ENCODE measurements around the gene APOL3. TPM values are rescaled to one million over a fixed set of nuclear protein-coding genes. Genes with fewer than 3 reads are reported as not detected.
A peak's percentile ranks its signal among the peaks of the same experiment; 100 is the strongest.

The APOL3 gene
- total RNA-seq, 1 donor from 2014 or later: 58.2 TPM

DNA sequence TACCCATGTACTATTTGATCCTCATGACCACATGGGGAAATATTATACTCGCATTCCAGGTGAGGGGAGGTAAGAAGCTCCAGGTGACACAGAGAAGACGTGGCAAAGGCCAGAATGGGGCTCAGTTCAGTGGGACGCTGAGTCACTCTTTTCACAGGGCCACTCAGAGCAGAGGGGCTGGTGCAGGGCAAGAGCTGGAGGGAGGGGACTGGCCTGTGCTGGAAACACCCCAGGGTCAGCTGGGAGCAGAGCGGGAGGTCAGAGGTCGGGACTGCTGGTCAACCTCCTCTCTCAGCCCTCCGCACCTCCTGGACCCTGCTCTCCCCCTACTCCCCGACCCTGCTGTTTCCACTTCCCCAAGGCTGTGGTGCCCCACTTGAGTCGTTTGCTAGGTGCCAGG lies 12.1 kb downstream of the APOL3 start:
- Histone ChIP-seq H3K4me3 (no peak overlapping the region), H3K9me3 (no peaks in the 10 kb centered on the region), H3K27me3 (no peaks in the 10 kb centered on the region), H3K36me3 (peaks cover 20% of the 10 kb centered on the region), H3K27ac (no peak overlapping the region), H3K4me1 (peaks cover 42% of the 10 kb centered on the region)
- TF ChIP-seq, protein P1, sequence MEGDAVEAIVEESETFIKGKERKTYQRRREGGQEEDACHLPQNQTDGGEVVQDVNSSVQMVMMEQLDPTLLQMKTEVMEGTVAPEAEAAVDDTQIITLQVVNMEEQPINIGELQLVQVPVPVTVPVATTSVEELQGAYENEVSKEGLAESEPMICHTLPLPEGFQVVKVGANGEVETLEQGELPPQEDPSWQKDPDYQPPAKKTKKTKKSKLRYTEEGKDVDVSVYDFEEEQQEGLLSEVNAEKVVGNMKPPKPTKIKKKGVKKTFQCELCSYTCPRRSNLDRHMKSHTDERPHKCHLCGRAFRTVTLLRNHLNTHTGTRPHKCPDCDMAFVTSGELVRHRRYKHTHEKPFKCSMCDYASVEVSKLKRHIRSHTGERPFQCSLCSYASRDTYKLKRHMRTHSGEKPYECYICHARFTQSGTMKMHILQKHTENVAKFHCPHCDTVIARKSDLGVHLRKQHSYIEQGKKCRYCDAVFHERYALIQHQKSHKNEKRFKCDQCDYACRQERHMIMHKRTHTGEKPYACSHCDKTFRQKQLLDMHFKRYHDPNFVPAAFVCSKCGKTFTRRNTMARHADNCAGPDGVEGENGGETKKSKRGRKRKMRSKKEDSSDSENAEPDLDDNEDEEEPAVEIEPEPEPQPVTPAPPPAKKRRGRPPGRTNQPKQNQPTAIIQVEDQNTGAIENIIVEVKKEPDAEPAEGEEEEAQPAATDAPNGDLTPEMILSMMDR (IDR thresholded peaks at IDR 0.05): no peak
- ATAC-seq (no peak), DNase-seq (no peak)
- intact Hi-C loops (cut with DNase I): no loop called here

DNA sequence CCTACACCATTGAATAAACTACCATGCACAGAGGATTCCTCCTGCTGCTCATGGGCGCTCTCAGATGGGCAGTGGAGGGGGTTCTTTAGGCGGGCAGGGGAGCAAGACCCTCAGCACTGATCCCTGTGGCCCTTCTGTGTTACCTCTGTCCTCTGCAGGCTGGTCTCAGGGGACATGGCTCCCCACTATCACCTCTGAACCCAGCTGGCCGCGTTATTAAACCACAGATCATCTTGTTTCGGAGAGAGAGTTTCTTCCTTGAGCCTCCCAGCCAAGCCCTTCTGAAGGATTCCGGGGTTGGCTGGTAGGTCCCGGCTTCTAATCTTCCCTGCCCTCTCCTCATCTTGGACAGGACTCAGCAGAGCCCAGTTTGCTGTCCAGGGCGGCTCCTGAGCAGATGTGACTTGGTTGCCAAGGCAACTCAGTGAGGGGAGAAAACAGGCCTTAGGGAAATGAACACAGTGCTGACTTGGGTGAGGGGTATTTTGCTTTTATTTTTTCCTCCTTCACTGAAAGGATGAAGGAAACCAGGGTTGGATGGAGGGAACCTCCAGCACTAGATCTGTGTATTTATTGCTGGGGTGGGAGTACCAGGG lies 13.3 kb downstream of the APOL3 start:
- peaks cover 31% of the 10 kb centered on the region for H3K36me3 ChIP-seq
- intact Hi-C loops (cut with DNase I): no loop called here
- TF ChIP-seq, protein P1 (IDR thresholded peaks at IDR 0.05): no peak
- H3K27ac ChIP-seq: no peak overlapping the region
- H3K4me1 ChIP-seq: peaks cover 32% of the 10 kb centered on the region
- H3K4me3 ChIP-seq: no peak overlapping the region
- ATAC-seq (no peak), DNase-seq (no peak)
- no peaks in the 10 kb centered on the region for H3K9me3 ChIP-seq
- H3K27me3 ChIP-seq: no peaks in the 10 kb centered on the region

DNA sequence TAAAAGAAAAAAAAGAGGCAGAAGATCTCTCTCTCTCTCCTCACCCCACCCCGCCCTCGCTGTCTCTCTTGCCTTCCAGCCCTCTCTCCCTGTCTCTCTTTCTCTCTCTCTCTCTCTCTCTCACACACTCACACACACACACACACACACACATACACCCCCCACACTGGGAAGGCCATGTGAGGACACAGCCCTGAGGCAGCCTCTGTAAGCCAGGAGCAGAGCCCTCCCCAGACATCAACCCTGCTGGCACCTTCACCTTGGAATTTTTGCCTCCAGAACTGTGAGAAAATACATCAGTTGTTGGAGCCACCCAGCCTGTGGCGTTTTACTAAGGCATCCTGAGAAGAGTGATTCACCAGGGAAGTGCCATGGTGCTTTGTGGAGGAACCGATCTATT lies 14.7 kb downstream of the APOL3 start:
- ATAC-seq: no peak
- Histone ChIP-seq H3K27me3 (no peaks in the 10 kb centered on the region), H3K4me3 (no peak overlapping the region), H3K9me3 (no peaks in the 10 kb centered on the region), H3K27ac (no peak overlapping the region), H3K36me3 (peaks cover 44% of the 10 kb centered on the region), H3K4me1 (peaks cover 19% of the 10 kb centered on the region)
- intact Hi-C loops (cut with DNase I): no loop called here
- no peak for DNase-seq
- TF ChIP-seq, protein P1 (IDR thresholded peaks at IDR 0.05): no peak

DNA sequence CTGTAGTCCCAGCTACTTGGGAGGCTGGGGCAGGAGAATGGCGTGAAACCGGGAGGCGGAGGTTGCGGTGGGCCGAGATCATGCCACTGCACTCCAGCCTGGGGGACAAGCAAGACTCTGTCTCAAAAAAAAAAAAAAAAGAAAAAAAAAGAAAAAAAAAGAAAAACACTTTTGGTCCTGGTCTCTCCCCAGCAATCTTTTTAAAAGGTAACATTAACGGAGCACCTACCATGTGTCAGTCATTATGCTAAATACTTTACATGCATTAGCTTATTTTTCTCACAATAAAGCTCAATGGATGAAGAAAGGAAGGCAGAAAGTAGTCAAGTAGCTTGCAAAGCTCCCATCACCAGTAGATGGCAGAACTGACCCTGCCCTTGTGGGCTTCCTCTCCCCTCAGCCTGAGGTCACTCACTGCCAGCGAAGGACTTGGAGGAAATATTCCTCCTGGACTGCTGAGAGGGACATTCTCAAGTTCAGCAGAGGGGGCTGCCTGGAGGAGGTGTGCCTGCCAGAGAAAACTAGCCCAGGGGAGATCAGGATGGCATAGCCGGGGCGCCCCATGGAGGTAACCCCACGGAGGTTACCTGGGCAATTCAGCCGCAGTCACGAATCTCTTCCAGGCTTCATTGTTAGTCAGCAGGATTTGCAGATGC lies 15.5 kb downstream of the APOL3 start:
- peaks cover 52% of the 10 kb centered on the region for H3K36me3 ChIP-seq
- no peak overlapping the region for H3K27ac ChIP-seq
- intact Hi-C loops (cut with DNase I): loop anchor here (5.0 kb wide), 1 partner anchor 37 kb away; no protein-coding TSS in a partner anchor
- no peaks in the 10 kb centered on the region for H3K27me3 ChIP-seq
- no peak for DNase-seq
- no peaks in the 10 kb centered on the region for H3K9me3 ChIP-seq
- TF ChIP-seq, protein P1 (IDR thresholded peaks at IDR 0.05): peak; percentile 78
- no peak overlapping the region for H3K4me3 ChIP-seq
- peaks cover 13% of the 10 kb centered on the region for H3K4me1 ChIP-seq
- peak; percentile 92 for ATAC-seq

DNA sequence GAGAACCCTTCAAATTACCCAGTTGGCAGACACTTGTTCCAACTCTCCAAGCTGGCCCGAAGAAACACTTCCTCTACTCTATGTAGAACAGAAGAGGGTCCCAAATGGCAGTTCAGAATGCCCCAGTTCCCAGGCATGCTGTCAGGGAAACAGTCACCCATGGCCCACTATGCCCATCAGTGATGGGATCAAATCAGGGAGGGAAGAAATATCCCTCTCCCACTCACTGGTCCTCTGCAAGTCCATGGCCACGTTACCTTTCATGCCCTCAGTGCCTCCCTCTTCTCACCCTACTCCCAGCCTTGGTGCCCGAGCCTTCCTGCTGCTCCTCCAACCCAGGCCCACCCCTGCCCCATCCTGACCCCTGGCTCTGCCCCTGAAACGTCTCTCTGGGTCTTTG lies 16.6 kb downstream of the APOL3 start:
- no peak overlapping the region for H3K4me3 ChIP-seq
- no peaks in the 10 kb centered on the region for H3K27me3 ChIP-seq
- TF ChIP-seq, protein P1 (IDR thresholded peaks at IDR 0.05): no peak
- peaks cover 43% of the 10 kb centered on the region for H3K36me3 ChIP-seq
- H3K9me3 ChIP-seq: no peaks in the 10 kb centered on the region
- no peak for ATAC-seq
- intact Hi-C loops (cut with DNase I): loop anchor here (5.0 kb wide), 1 partner anchor 38 kb away; no protein-coding TSS in a partner anchor
- no peak for DNase-seq
- H3K27ac ChIP-seq: no peak overlapping the region
- H3K4me1 ChIP-seq: peaks cover 4% of the 10 kb centered on the region
